ENCODE measurements around the gene SLC28A3.

- TF ChIP-seq EZH2 (IDR thresholded peaks at IDR 0.05; ENCODE audit: low read depth, unreplicated experiment) = no peak
- no peak for TF ChIP-seq CTCF (conservative IDR thresholded peaks at IDR 0.05; ENCODE audit: low read depth in 2 of 2)
- TF ChIP-seq JUNB (IDR thresholded peaks at IDR 0.05; ENCODE audit: unreplicated experiment) = no peak
- no peak for TF ChIP-seq EZH2phosphoT487 (IDR thresholded peaks at IDR 0.05; ENCODE audit: unreplicated experiment)
These were observed 111.4 kb downstream of the SLC28A3 start for GRCh38 chr9:84229191-84229590.

All from GM23338 (cell line).